H1 (cell line): ENCODE measurements around the gene CDK8. TPM values are rescaled to one million over a fixed set of nuclear protein-coding genes. Genes with fewer than 3 reads are reported as not detected.

Source experiments
- CTCF ChIA-PET: fragments of 300-600 bp; sonication (Branson Sonifier 250); formaldehyde crosslinking; loops from one replicate; lab custom pipeline; 2021; ENCODE audit not compliant: partially characterized antibody; lab: Charles Lee
- POLR2A ChIA-PET: fragments of 300-600 bp; sonication (Branson Sonifier 250); formaldehyde crosslinking; loops from one replicate; lab custom pipeline; 2021; ENCODE audit warnings: inconsistent platforms; ENCODE audit not compliant: partially characterized antibody; lab: Charles Lee
- DNase-seq, 2 experiments: peaks; one replicate each; pipeline versions ENCODE4 v3.0.0 to v3.0.0-alpha.2; 2010 to 2022; ENCODE audit warnings: low spot score in 2 of 2, low read depth in 1 of 2, mixed read lengths in 1 of 2
- FAIRE-seq: peaks from 2 replicates; lab custom pipeline; 2011; peaks lifted over from hg19 to GRCh38; lab: Jason Lieb, UNC
- H2AFZ ChIP-seq: 2 replicates; pipeline ENCODE4 v1.8.1; 2012; ENCODE audit warnings: low read length, inconsistent platforms
- H2AK5ac ChIP-seq: 2 replicates; pipeline ENCODE4 v1.6.1; 2013; ENCODE audit warnings: low read depth, low read length
- H2BK120ac ChIP-seq: replicated peaks from 2 replicates; pipeline ENCODE3; 2013; ENCODE audit warnings: low read depth, low read length, inconsistent platforms
- H2BK12ac ChIP-seq: 2 replicates; pipeline ENCODE4 v1.6.1; 2013; ENCODE audit warnings: low read depth, low read length
- H2BK15ac ChIP-seq: 2 replicates; pipeline ENCODE4 v1.6.1; 2013; ENCODE audit warnings: low read length
- H2BK20ac ChIP-seq: 2 replicates; pipeline ENCODE4 v1.6.1; 2013; ENCODE audit warnings: low read length
- H2BK5ac ChIP-seq: 2 replicates; pipeline ENCODE4 v1.6.1; 2013; ENCODE audit warnings: low read depth, low read length
- H3K14ac ChIP-seq: 2 replicates; pipeline ENCODE4 v1.6.1; 2013; ENCODE audit warnings: inconsistent platforms; ENCODE audit not compliant: insufficient read length
- H3K18ac ChIP-seq: 2 replicates; pipeline ENCODE4 v1.6.1; 2013; ENCODE audit warnings: low read length; ENCODE audit errors: extremely low read depth
- H3K23ac ChIP-seq: 2 replicates; pipeline ENCODE4 v1.6.1; 2013; ENCODE audit warnings: inconsistent platforms; ENCODE audit not compliant: insufficient read length
- H3K23me2 ChIP-seq: 2 replicates; pipeline ENCODE4 v1.6.1; 2013; ENCODE audit warnings: low read depth, low read length
- H3K27ac ChIP-seq: 2 replicates; pipeline ENCODE4 v1.6.1; 2011; ENCODE audit warnings: low read depth, low read length, inconsistent platforms
- H3K27me3 ChIP-seq, 4 experiments: replicated peaks in 1 of 4; 1 replicate in 1 of 4; 2 replicates in 3 of 4; pipeline versions ENCODE4 v1.6.1 to v1.8.1; 2011 to 2013; ENCODE audit warnings: low read length in 3 of 4, mild to moderate bottlenecking in 3 of 4, inconsistent platforms in 2 of 4, mixed read lengths in 2 of 4, moderate library complexity in 1 of 4; ENCODE audit not compliant: control insufficient read depth in 3 of 4, insufficient read depth in 3 of 4; ENCODE audit errors: extremely low read depth in 1 of 4
- H3K36me3 ChIP-seq, 4 experiments: 2 replicates each; pipeline versions ENCODE4 v1.6.1 to v1.8.1; 2011 to 2013; ENCODE audit warnings: mild to moderate bottlenecking in 4 of 4, low read length in 3 of 4, moderate library complexity in 2 of 4, control low read depth in 1 of 4, inconsistent platforms in 1 of 4; ENCODE audit not compliant: insufficient read depth in 4 of 4, control insufficient read depth in 2 of 4
- H3K4ac ChIP-seq: replicated peaks from 2 replicates; pipeline ENCODE3; 2013; ENCODE audit warnings: low read length, low read depth, mixed read lengths, inconsistent platforms; ENCODE audit not compliant: insufficient read length
- H3K4me1 ChIP-seq, 4 experiments: replicated peaks in 1 of 4; 1 replicate in 1 of 4; 2 replicates in 3 of 4; pipeline versions ENCODE4 v1.6.1 to v1.8.1; 2011 to 2013; ENCODE audit warnings: low read length in 3 of 4, inconsistent platforms in 2 of 4, mixed read lengths in 1 of 4; ENCODE audit not compliant: insufficient read depth in 4 of 4, control insufficient read depth in 3 of 4
- H3K4me2 ChIP-seq, 2 experiments: 2 replicates each; pipeline versions ENCODE4 v1.6.1 to v1.8.1; 2011 to 2013; ENCODE audit warnings: low read depth in 2 of 2, low read length in 2 of 2, control low read depth in 1 of 2, inconsistent platforms in 1 of 2, mild to moderate bottlenecking in 1 of 2; ENCODE audit not compliant: insufficient read depth in 1 of 2
- H3K4me3 ChIP-seq, 4 experiments: fragments of 200-600, 300-600 bp in 1 of 4; sonication (generic), shearing (Covaris generic), sonication (Bioruptor Twin) in 1 of 4; 2 replicates each; pipeline versions ENCODE4 v1.5.1 to v1.8.1; 2011 to 2016; ENCODE audit warnings: low read length in 4 of 4, low read depth in 3 of 4, control low read depth in 2 of 4, inconsistent platforms in 2 of 4, mild to moderate bottlenecking in 2 of 4, mixed read lengths in 1 of 4, moderate library complexity in 1 of 4; ENCODE audit not compliant: insufficient read depth in 2 of 4; ENCODE audit errors: extremely low read depth in 1 of 4
- H3K56ac ChIP-seq: replicated peaks from 2 replicates; pipeline ENCODE3; 2013; ENCODE audit warnings: low read depth, mild to moderate bottlenecking, mixed read lengths, low read length, inconsistent platforms; ENCODE audit not compliant: insufficient read length
- H3K79me1 ChIP-seq: 2 replicates; pipeline ENCODE4 v1.6.1; 2013; ENCODE audit warnings: low read depth, low read length, control low read depth
- H3K79me2 ChIP-seq, 2 experiments: 2 replicates each; pipeline versions ENCODE4 v1.6.1 to v1.8.1; 2012 to 2013; ENCODE audit warnings: low read length in 2 of 2, mild to moderate bottlenecking in 2 of 2, inconsistent platforms in 1 of 2; ENCODE audit not compliant: insufficient read depth in 2 of 2, control insufficient read depth in 1 of 2
- H3K9ac ChIP-seq, 4 experiments: replicated peaks in 1 of 4; 1 replicate in 1 of 4; 2 replicates in 3 of 4; pipeline versions ENCODE4 v1.6.1 to v1.8.1; 2011 to 2013; ENCODE audit warnings: low read depth in 3 of 4, low read length in 3 of 4, control low read depth in 2 of 4, mild to moderate bottlenecking in 2 of 4, moderate library complexity in 2 of 4, inconsistent platforms in 1 of 4; ENCODE audit errors: extremely low read depth in 1 of 4
- H3K9me3 ChIP-seq, 2 experiments: 2 replicates each; pipeline versions ENCODE4 v1.6.1 to v1.8.1; 2012 to 2013; ENCODE audit warnings: mild to moderate bottlenecking in 2 of 2, moderate library complexity in 2 of 2, control low read depth in 1 of 2, inconsistent platforms in 1 of 2, low read depth in 1 of 2, low read length in 1 of 2, mixed read lengths in 1 of 2; ENCODE audit not compliant: insufficient read depth in 2 of 2
- H4K20me1 ChIP-seq, 2 experiments: replicated peaks in 1 of 2; 2 replicates each; pipeline versions ENCODE3 to v1.8.1; 2011 to 2013; ENCODE audit warnings: inconsistent platforms in 2 of 2, low read length in 2 of 2, mild to moderate bottlenecking in 1 of 2; ENCODE audit not compliant: insufficient read depth in 2 of 2, control insufficient read depth in 1 of 2
- H4K5ac ChIP-seq: 2 replicates; pipeline ENCODE4 v1.6.1; 2013; ENCODE audit warnings: low read length, low read depth, mixed read lengths, inconsistent platforms; ENCODE audit not compliant: insufficient read length
- H4K8ac ChIP-seq: 2 replicates; pipeline ENCODE4 v1.8.0; 2013; ENCODE audit warnings: mild to moderate bottlenecking, moderate library complexity, low read length, inconsistent platforms; ENCODE audit not compliant: insufficient read depth; ENCODE audit errors: extremely low read depth
- H4K91ac ChIP-seq: replicated peaks from 2 replicates; pipeline ENCODE3; 2013; ENCODE audit warnings: low read length, mixed read lengths, inconsistent platforms; ENCODE audit not compliant: insufficient read length
- BRCA1 ChIP-seq: IDR thresholded peaks from 2 replicates; pipeline ENCODE4 v1.6.1; 2012; ENCODE audit warnings: low read depth, low read length, improper control_type of control experiment
- EZH2 ChIP-seq: fragments of 200-600 bp; sonication (generic); IDR thresholded peaks from 2 replicates; pipeline ENCODE4 v1.7.1; 2012; ENCODE audit warnings: low read depth, mild to moderate bottlenecking, moderate library complexity, low read length, inconsistent platforms; ENCODE audit not compliant: severe bottlenecking
- JUND ChIP-seq: IDR thresholded peaks from 2 replicates; pipeline ENCODE4 v1.6.1; 2011; ENCODE audit warnings: mild to moderate bottlenecking, improper control_type of control experiment, low read length
- TCF12 ChIP-seq: IDR thresholded peaks from 2 replicates; pipeline ENCODE4 v1.6.1; 2011; ENCODE audit warnings: low read depth, mild to moderate bottlenecking, low read length
- WGBS, 2 experiments: shearing (Covaris generic) in 1 of 2; methylation state at CpG; one replicate each; pipeline versions ENCODE4 v1.1.6 to v1.1.7; 2013 to 2015; ENCODE audit warnings: low lambda C conversion rate in 2 of 2, mixed read lengths in 2 of 2, inconsistent platforms in 1 of 2, low coverage in 1 of 2, missing lambda C conversion rate in 1 of 2; ENCODE audit not compliant: insufficient replicate concordance in 2 of 2, insufficient coverage in 1 of 2, insufficient read length in 1 of 2; ENCODE audit errors: extremely low coverage in 1 of 2, missing lambda C conversion rate in 1 of 2; 5-methylcytosine and 5-hydroxymethylcytosine counted together
- polyA plus RNA-seq, 7 experiments: library from polyadenylated mRNA; depleted of rRNA in 3 of 7; stranded (reverse) in 5 of 7; unstranded in 2 of 7; fragments of >200 nt in 5 of 7; fragments of 200-250 nt in 2 of 7; gene quantifications; 1 replicate in 5 of 7; 2 replicates in 1 of 7; 4 replicates in 1 of 7; pipeline versions ENCODE4 v1.2.1 to v1.2.3, GENCODE V29; 2011 to 2013; ENCODE audit warnings: missing spikeins in 2 of 7, mixed read lengths in 2 of 7
- total RNA-seq: library from RNA; stranded (reverse); fragmentation: NEBNext Ultra II Directional; extraction: Animal tissue kit (Norgen Biotek cat#: 25700); gene quantifications from 2 replicates; pipeline ENCODE4 v1.2.1, GENCODE V29; 2021
- TF ChIP-seq, protein P1 (sequence below): IDR thresholded peaks from 2 replicates; pipeline ENCODE4 v1.6.1; 2011; ENCODE audit warnings: low read length, improper control_type of control experiment

CDK8 gene
- total and polyA plus RNA-seq, 2 of the 8 experiments (the other 6 are each of a cell fraction or from before 2014, with no cell fraction given) = 22.1 to 25.6 TPM

DNA sequence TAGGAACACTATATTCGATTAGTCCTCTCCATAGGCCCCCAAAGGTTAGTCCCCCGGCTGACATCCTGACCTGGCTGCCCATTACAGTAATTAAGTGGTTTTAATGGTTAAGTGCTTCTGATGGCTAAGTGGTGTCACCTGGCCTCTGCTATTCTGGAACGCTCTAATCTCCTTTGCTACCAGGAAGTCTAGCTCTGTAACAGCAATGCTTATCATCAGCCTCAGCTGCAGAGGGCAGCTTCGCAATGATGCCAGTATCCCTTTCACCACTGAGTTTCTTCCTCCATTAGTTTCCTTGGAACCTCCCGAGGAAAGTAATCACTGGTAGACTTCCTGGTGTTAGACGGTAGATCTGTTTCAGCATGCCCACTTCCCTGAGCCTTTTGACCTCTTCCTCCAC lies 23.2 kb upstream of the CDK8 start:
- Histone ChIP-seq H3K14ac (no peak overlapping the region), H4K8ac (no peak overlapping the region), H3K4ac (no peak overlapping the region), H2BK120ac (no peak overlapping the region), H3K27me3 (no peaks in the 10 kb centered on the region; a peak in 2 of 7 replicates), H3K23ac (no peak overlapping the region), H4K5ac (no peak overlapping the region), H3K56ac (no peak overlapping the region), H2AFZ (no peak overlapping the region), H3K18ac (no peak overlapping the region), H3K23me2 (no peaks in the 10 kb centered on the region), H2BK5ac (no peak overlapping the region), H3K27ac (no peak overlapping the region), H2BK15ac (no peak overlapping the region), H3K4me2 (no peak overlapping the region), H4K20me1 (no peaks in the 10 kb centered on the region), H3K9ac (no peak overlapping the region), H2AK5ac (no peak overlapping the region), H3K4me1 (no peaks in the 10 kb centered on the region), H2BK20ac (no peak overlapping the region), H3K36me3 (no peaks in the 10 kb centered on the region), H3K4me3 (no peak overlapping the region), H3K9me3 (no peaks in the 10 kb centered on the region), H2BK12ac (no peak overlapping the region), H4K91ac (no peak overlapping the region), H3K79me1 (no peaks in the 10 kb centered on the region), H3K79me2 (no peaks in the 10 kb centered on the region)
- no peak for FAIRE-seq
- WGBS, 2 experiments = 81% methylated on average over 6 of the region's 6 CpGs; no CpG with 5 or more reads in 1 of the 2 experiments
- ChIA-PET CTCF (interaction anchor here (1.1 to 1.6 kb wide), 2 partner anchors 30 to 46 kb away, joined by 3 to 5 read pairs; no protein-coding TSS in a partner anchor), POLR2A (no interaction called here)
- DNase-seq = no peak
- TF ChIP-seq EZH2 (no peak), TCF12 (no peak), BRCA1 (no peak), JUND (no peak)
- TF ChIP-seq, protein P1, sequence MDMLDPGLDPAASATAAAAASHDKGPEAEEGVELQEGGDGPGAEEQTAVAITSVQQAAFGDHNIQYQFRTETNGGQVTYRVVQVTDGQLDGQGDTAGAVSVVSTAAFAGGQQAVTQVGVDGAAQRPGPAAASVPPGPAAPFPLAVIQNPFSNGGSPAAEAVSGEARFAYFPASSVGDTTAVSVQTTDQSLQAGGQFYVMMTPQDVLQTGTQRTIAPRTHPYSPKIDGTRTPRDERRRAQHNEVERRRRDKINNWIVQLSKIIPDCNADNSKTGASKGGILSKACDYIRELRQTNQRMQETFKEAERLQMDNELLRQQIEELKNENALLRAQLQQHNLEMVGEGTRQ = no peak
